HEK293 (cell line): ENCODE measurements around the gene CALHM3.

ENCODE experiments used
- GLI4 ChIP-seq: fragments of 450-650 bp; formaldehyde crosslinking; IDR thresholded peaks from 2 replicates; pipeline ENCODE4 v1.5.1; 2016; ENCODE audit warnings: missing biosample characterization, missing genetic modification characterization
- OSR2 ChIP-seq: fragments of 450-650 bp; formaldehyde crosslinking; IDR thresholded peaks from 2 replicates; pipeline ENCODE4 v1.5.1; 2016; ENCODE audit warnings: missing biosample characterization, missing genetic modification characterization
- ZFP41 ChIP-seq: fragments of 450-650 bp; formaldehyde crosslinking; IDR thresholded peaks from 2 replicates; pipeline ENCODE4 v1.5.1; 2016; ENCODE audit warnings: missing biosample characterization, missing genetic modification characterization, borderline replicate concordance
- ZNF221 ChIP-seq: fragments of 450-650 bp; formaldehyde crosslinking; IDR thresholded peaks from 2 replicates; pipeline ENCODE4 v1.5.1; 2017; ENCODE audit warnings: missing biosample characterization, missing genetic modification characterization, borderline replicate concordance
- ZNF600 ChIP-seq: fragments of 450-650 bp; formaldehyde crosslinking; IDR thresholded peaks from 2 replicates; pipeline ENCODE4 v1.5.1; 2016; ENCODE audit warnings: missing biosample characterization, missing genetic modification characterization
- TF ChIP-seq, protein P1 (sequence below): fragments of 450-650 bp; formaldehyde crosslinking; IDR thresholded peaks from 2 replicates; pipeline ENCODE4 v1.5.1; 2016; ENCODE audit warnings: missing biosample characterization, missing genetic modification characterization
- TF ChIP-seq, protein P2 (sequence below): fragments of 450-650 bp; formaldehyde crosslinking; IDR thresholded peaks from 2 replicates; pipeline ENCODE4 v1.5.1; 2016; ENCODE audit warnings: missing biosample characterization, missing genetic modification characterization

- TF ChIP-seq ZFP41 = no peak
- TF ChIP-seq GLI4 (tag by site-specific recombination) = no peak
- TF ChIP-seq OSR2 (tag by site-specific recombination) = no peak
- no peak for TF ChIP-seq ZNF600 (tag by site-specific recombination)
- TF ChIP-seq, protein P1, sequence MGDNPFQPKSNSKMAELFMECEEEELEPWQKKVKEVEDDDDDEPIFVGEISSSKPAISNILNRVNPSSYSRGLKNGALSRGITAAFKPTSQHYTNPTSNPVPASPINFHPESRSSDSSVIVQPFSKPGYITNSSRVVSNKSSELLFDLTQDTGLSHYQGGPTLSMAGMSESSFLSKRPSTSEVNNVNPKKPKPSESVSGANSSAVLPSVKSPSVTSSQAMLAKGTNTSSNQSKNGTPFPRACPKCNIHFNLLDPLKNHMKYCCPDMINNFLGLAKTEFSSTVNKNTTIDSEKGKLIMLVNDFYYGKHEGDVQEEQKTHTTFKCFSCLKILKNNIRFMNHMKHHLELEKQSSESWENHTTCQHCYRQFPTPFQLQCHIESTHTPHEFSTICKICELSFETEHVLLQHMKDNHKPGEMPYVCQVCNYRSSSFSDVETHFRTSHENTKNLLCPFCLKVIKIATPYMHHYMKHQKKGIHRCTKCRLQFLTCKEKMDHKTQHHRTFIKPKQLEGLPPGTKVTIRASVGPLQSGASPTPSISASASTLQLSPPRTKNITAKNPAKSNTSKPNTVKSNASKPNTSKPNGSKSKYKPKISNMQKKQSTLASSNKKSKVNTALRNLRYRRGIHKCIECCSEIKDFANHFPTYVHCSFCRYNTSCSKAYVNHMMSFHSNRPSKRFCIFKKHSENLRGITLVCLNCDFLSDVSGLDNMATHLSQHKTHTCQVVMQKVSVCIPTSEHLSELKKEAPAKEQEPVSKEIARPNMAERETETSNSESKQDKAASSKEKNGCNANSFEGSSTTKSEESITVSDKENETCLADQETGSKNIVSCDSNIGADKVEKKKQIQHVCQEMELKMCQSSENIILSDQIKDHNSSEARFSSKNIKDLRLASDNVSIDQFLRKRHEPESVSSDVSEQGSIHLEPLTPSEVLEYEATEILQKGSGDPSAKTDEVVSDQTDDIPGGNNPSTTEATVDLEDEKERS (tag by site-specific recombination) = no peak
- TF ChIP-seq, protein P2, sequence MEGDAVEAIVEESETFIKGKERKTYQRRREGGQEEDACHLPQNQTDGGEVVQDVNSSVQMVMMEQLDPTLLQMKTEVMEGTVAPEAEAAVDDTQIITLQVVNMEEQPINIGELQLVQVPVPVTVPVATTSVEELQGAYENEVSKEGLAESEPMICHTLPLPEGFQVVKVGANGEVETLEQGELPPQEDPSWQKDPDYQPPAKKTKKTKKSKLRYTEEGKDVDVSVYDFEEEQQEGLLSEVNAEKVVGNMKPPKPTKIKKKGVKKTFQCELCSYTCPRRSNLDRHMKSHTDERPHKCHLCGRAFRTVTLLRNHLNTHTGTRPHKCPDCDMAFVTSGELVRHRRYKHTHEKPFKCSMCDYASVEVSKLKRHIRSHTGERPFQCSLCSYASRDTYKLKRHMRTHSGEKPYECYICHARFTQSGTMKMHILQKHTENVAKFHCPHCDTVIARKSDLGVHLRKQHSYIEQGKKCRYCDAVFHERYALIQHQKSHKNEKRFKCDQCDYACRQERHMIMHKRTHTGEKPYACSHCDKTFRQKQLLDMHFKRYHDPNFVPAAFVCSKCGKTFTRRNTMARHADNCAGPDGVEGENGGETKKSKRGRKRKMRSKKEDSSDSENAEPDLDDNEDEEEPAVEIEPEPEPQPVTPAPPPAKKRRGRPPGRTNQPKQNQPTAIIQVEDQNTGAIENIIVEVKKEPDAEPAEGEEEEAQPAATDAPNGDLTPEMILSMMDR (tag by site-specific recombination) = no peak
- no peak for TF ChIP-seq ZNF221 (tag by site-specific recombination)
These were observed 38.4 kb upstream of the CALHM3 start for GRCh38 chr10:103517234-103518085.
